ENCODE measurements around the gene TMEM143. TPM values are rescaled to one million over a fixed set of nuclear protein-coding genes. Genes with fewer than 3 reads are reported as not detected.
"Not testable (repeated sequence)": the region's sequence is repeated elsewhere in the genome, so short reads cannot be mapped to it uniquely, and the experiment has no call there.

The TMEM143 gene
- 10.1 and 10.4 TPM in 2 replicates for total RNA-seq
- 12.3 TPM for polyA plus RNA-seq (2012)

DNA sequence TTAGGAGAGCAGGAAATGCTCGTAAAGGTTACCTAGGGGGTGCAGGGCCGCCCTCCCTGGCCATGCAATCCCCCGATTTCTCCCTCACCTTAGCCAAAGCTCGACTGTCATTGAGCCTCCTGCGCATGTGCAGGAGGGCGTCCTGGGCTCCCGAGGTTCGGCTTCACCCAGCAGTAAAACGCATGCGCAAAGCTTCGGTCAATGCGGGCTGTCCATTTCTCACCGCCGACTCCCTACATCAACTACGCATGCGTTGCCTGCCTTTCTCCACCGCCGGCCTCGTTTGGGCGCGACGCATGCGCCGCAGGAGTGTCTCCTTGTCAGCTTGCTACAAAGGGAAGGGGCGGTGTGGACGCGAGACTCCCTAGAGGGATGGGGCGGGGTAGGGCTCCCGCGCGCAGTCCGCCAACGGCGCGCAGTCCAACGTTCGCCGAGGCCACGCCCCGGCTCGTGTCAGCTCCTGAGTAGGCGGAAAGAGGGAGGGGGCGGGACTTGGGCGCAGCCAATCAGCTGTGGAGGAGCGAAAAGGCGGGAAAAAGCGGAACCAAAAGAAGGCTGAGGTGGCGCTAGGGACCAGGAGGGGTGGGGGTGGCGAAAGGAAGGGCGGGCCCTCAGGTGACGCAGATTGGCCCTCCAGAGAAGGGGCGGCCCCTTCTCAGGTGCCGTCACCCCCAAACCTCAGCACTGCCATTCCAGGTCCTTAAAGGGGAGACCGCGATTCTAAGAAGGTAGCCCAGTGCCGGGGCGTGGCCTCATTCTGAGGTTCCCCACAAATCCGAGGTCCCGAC is at the start of gene TMEM143, which contains the start of gene SYNGR4:
Gene TMEM143 (minus strand): TSS at position 131 of the 788 bp plus-strand sequence. CDS start 20 bp downstream, at position 111.
Gene SYNGR4 (plus strand): TSS at position 558 of the 788 bp plus-strand sequence. CDS start 1,476 bp downstream, outside the sequence.
- DNase-seq (ENCODE audit: low read depth), result peak; percentile 100

DNA sequence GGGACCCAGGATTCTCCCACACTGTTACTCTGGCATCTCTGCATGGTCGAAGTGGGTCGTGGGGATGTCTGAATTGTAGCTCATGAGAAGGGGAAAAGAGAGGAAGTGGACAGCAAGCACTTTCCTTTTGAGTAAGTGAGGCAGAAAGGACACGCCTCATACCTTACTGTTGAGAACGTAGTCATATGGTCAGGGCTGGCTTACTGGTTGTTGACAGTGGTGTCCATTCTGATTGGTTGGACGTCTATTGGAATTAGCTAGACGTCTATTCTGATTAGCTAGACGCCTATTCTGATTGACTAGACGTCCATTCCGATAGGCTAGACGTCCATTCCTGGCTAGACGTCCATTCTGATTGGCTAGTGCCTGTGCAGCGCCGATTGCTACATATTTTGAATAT is 42.1 kb upstream of the TMEM143 start:
- DNase-seq (ENCODE audit: low read depth), result no peak

DNA sequence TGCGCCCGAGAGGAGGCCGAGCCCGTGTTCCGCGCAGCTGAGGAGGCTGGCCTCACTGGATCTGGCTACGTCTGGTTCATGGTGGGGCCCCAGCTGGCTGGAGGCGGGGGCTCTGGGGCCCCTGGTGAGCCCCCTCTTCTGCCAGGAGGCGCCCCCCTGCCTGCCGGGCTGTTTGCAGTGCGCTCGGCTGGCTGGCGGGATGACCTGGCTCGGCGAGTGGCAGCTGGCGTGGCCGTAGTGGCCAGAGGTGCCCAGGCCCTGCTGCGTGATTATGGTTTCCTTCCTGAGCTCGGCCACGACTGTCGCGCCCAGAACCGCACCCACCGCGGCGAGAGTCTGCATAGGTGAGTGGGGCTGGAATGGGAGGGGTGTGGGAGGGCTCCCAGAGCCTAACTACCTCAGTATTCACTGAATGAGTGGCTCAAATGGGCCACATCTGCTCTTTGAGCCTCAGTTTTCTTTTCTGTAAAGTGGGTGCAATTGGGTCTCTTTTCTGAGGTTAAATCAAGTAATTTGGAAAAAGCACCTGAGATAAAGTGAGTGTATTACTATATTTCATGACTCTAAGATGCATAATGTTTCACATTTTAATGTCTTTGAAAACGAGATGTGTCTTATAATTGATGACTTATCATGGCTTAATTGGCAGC is 41.4 kb upstream of the TMEM143 start:
- DNase-seq (ENCODE audit: low read depth), result no peak

DNA sequence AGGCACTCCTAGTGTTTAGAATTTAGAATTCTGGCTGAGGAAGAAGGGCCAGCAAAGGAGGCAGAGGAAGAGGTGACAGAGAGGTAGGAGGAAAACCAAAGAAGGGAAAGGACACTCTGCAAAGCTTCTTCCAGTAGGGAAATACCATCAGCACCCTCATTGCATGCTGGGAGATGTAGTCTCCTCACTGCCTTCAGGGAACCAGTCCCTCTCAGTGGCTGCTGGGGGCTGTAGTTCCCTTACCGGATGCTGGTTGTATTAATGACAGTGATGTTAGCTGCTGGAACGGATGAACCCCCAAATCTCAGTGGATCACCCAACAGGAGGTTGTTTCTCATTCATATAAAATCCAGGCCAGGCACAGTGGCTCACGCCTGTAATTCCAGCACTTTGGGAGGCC is 39.9 kb upstream of the TMEM143 start:
- peak; percentile 65 for DNase-seq (ENCODE audit: low read depth)

- DNase-seq (ENCODE audit: low read depth), result no peak
Measured at GRCh38 chr19:48401287-48401686, 37.5 kb upstream of the TMEM143 start.

DNA sequence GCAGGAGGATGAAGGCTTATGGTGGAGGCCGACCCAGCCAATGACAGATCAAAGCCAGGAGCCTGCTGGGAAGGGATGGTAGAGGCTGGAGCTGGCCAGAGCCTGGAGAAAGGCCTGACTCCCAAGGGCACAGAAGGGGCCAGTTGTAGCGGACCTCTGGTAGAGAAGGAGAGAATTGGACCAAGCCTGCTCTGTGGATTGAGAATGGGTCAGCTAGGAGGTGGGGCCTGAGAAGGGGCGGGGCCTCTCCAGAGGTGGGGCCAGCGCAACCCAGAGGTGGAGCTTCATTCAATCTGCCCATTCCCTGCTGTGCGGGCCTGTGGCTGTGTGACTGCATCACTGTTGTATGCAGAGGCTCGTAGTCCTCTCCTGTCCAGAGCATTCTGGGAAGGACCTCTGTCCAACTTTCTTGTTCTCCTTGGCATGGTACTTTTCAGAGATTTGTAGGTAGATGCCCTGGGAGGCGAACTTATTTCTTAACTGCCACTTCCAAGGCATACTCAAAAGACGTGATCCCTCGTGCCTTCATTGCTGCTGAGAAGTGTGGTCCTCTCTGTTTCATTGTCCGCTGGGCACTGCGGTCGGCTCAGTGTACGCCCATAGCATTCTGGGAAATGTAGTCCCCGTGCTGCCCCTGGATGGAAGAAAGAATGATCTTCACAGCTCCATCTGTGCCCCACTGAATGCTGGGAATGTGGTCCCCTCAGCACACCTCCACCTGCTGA is 36.4 kb upstream of the TMEM143 start:
- DNase-seq (ENCODE audit: low read depth), result peak; percentile 38

DNA sequence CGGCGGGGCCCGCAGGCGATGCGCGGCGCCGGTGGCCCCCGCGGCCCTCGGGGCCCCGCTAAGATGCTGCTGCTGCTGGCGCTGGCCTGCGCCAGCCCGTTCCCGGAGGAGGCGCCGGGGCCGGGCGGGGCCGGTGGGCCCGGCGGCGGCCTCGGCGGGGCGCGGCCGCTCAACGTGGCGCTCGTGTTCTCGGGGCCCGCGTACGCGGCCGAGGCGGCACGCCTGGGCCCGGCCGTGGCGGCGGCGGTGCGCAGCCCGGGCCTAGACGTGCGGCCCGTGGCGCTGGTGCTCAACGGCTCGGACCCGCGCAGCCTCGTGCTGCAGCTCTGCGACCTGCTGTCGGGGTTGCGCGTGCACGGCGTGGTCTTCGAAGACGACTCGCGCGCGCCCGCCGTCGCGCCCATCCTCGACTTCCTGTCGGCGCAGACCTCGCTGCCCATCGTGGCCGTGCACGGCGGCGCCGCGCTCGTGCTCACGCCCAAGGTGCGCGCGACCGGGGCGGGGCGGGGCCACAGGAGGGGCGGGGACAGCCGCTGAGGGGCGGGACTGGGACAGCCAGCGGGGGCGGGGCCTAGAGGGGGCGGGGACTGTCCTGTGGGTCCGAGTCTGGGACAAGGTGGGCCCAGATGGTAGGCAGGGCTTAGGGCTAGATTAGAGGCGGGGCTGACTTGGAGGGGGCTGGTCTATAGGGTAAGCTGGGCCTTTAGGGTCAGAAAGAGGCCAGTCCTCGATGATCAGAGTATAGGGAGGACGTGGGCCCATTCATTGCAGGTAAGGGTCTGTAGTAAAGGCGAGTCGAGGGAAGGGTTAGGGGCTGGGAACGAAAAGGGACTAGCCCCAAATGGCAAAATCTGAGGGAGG is 34.9 kb upstream of the TMEM143 start:
- no peak for DNase-seq (ENCODE audit: low read depth)

DNA sequence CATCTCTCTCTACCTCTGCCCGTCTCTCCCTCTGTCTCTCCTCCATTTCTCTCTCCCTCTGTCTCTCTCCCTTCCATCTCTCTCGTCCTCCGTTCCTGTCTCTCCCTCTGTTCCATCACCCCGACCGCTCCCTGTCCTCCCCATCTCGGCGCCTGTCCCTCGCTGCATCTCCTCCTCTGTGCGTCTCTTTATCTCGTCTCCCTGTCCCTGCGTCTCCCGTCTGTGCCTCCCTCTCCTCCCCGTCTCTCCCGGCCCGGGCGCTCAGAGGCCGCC is 34.3 kb upstream of the TMEM143 start:
- DNase-seq (ENCODE audit: low read depth), result no peak

DNA sequence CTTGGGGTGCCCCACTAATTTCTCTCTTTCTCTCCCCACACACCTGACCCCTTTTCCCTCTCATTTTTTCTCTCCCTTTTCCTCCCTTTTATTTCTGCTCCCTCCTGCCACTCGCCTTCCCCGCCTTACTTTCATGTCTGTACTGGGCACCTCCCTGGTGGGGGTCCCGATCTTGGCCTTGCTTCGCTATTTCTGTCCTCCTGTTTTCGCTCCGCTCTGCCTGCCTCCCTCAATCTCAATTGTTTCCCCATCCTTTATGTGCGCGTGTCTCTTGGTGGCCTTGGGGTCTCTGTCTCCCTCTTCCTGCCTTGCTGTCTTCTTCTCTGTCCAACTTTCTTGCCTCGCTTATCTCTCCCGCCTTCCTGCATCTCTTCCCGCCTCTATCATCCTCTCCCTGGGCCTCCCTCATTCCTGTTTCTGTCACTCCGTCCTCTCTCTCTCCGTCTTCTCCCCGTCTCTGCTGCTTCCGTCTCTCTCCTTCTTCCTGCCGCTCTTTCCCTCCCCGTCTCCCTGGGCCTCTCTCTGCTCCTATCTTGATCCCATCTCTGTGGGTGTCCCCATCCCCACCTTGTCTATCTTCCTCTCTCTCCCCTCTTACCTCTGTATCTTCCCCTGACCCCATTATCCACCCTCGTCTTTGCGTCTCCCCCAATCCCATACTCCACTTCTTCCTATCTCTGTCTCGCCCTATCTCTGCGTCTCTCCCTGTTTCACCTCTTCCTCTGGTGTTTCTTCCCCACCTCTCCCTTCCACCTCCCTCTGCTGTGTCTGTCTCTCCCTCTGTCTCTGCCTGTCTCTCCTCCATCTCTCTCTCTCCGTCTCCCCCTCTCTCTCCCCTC is 33.7 kb upstream of the TMEM143 start:
- no peak for DNase-seq (ENCODE audit: low read depth)

DNA sequence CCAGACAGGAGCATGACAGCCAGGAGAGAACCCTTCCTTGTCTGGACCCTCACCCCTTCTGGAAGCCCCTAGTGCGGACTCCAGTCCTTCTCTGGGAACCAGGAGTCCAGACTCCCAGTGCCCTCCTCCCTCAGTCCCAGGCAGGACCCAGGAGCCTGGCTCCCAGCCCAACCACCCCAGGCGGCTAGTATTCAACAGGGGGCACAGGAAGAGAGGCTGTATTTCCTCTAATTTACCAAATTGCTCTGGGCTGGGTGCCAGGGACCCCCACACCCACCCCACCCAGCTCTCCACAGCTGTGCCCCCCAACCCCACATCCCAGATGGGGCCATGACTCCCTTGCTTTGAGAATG is 33.1 kb upstream of the TMEM143 start:
- no peak for DNase-seq (ENCODE audit: low read depth)

GRCh38 chr19:48396016-48396823 is 32.5 kb upstream of the TMEM143 start:
- no peak for DNase-seq (ENCODE audit: low read depth)

DNA sequence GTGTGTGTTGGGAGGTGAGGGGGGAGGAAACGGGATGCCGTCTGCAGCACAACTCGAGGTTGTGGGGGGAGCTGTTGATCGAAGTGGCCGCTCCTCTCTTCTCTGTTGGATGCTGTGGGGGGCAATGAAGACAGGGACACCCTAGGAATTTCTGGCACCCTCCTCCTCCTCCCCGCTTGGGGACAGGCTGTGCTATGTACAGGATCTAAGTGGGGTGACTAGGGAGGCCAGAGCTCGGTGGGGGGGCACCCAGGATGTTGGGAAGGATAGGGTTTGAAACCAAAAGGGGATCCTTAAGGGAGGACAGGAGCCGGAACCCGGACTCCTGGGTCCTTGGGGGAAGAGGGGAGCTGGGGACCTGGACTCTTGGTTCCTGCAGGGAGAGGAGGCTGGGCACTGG is 31.8 kb upstream of the TMEM143 start:
- DNase-seq (ENCODE audit: low read depth), result no peak

GRCh38 chr19:48395170-48395455 is 31.4 kb upstream of the TMEM143 start:
- no peak for DNase-seq (ENCODE audit: low read depth)

DNA sequence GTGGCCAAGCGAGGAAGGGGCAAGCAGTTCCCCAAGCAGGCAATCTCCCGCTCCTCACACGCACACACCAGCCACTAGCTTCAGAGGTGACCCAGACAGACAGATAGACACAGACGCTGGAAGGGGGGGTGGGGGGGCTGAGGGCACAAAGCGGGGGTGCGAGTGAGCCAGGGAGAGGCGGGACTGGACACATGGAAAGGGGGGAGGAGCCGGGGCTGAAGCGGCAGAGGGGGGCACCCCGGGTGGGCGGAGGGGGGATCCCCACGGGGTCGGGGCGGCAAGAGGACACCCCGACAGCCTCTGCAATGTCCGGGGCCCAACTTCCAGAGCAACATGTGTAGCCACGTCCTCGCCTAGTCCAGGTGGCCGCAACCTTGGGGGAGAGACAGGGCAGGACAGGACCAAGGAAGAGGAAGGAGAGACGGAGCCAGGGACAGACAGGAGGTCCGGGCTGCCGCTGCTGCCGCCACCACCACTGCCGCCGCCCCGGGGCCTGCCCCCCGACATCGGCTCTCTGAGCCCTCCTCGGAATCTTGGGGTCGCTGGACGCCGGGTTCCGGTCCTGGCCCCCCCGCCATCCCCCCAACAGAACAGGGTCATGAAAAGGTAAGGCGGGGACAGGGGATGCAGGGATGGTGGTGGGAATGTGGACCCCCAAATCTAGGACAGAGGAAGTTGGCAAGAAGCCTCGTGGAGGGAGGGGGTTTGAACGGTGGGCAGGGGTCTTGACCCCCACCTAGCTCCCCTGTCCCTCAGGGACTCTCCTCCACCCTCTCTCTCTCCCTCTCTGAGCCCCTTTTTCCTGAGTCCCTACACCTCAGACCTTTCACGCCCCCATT is 30.8 kb upstream of the TMEM143 start:
- DNase-seq (ENCODE audit: low read depth), result no peak

GRCh38 chr19:48393559-48394330 is 30.0 kb upstream of the TMEM143 start, which contains the start of gene GRIN2D:
GRIN2D (plus strand) TSS chr19:48393668; CDS start chr19:48398393, 4,725 bp downstream.
- DNase-seq (ENCODE audit: low read depth), result no peak

GRCh38 chr19:48392860-48393558 is 29.3 kb upstream of the TMEM143 start:
- no peak for DNase-seq (ENCODE audit: low read depth)

DNA sequence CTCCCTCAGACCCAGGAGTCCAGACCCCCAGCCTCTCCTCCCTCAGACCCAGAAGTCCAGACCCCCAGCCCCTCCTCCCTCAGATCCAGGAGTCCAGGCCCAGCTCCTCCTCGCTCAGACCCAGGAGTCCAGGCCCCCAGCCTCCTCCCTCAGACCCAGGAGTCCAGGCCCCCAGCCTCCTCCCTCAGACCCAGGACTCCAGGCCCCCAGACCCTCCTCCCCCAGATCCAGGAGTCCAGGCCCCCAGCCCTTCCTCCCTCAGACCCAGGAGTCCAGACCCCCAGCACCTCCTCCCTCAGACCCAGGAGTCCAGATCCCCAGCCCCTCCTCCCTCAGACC is 28.2 kb upstream of the TMEM143 start:
- DNase-seq (ENCODE audit: low read depth), result not testable (repeated sequence)

Measured in myocyte (in vitro differentiated cells).